ENCODE results near the gene TMEM233. TPM values are rescaled to one million over a fixed set of nuclear protein-coding genes. Genes with fewer than 3 reads are reported as not detected.

TMEM233 gene
- total RNA-seq, 4 donors from 2014 or later = 0.12 to 0.38 (median 0.19) TPM; not detected in 1

DNA sequence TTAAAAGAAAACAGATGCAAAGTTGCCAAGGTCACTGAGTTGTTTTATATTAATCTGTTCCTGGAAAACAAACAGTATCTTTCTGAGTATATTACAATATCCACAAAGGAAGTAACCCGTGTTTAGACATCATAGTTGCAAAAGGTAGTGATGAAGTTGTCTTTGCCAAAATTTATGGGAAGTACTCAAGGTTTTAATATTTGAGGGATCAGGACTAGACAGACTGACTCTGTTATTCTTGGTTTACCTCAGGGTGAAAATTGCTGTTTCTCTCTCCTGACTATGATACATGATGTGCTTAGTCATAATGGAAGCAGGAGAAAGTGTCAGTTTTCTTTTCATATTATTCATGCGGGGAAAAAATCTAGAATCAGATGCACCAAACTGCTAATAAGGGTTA, 28.3 kb downstream of the TMEM233 start:
- no peak for ATAC-seq (ENCODE audit: low FRiP score)
- TF ChIP-seq, protein P1, sequence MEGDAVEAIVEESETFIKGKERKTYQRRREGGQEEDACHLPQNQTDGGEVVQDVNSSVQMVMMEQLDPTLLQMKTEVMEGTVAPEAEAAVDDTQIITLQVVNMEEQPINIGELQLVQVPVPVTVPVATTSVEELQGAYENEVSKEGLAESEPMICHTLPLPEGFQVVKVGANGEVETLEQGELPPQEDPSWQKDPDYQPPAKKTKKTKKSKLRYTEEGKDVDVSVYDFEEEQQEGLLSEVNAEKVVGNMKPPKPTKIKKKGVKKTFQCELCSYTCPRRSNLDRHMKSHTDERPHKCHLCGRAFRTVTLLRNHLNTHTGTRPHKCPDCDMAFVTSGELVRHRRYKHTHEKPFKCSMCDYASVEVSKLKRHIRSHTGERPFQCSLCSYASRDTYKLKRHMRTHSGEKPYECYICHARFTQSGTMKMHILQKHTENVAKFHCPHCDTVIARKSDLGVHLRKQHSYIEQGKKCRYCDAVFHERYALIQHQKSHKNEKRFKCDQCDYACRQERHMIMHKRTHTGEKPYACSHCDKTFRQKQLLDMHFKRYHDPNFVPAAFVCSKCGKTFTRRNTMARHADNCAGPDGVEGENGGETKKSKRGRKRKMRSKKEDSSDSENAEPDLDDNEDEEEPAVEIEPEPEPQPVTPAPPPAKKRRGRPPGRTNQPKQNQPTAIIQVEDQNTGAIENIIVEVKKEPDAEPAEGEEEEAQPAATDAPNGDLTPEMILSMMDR (IDR thresholded peaks at IDR 0.05) = no peak
- no peak for DNase-seq (ENCODE audit: low spot score)

DNA sequence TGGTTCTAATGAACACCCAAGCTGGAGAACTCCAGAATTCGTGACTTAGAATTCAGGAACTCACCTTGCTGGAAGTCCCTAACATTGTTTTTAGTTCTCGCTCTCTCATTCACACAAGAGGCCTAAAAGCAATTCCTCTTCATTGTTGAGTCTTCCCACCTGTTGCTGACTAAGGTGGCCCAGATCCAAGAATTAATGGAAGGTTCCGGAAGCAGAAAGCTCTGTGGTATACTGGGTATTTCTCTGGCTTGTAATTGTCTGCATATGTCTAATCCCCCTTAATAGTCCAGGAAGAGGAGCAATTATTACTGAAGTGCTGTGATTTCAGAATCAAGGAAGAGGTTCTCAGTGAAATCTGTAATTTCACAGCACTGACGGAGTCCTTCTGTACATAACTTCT, 31.4 kb downstream of the TMEM233 start:
- TF ChIP-seq, protein P1 (IDR thresholded peaks at IDR 0.05) = no peak
- DNase-seq (ENCODE audit: low spot score) (no peak), ATAC-seq (ENCODE audit: low FRiP score) (no peak)

DNA sequence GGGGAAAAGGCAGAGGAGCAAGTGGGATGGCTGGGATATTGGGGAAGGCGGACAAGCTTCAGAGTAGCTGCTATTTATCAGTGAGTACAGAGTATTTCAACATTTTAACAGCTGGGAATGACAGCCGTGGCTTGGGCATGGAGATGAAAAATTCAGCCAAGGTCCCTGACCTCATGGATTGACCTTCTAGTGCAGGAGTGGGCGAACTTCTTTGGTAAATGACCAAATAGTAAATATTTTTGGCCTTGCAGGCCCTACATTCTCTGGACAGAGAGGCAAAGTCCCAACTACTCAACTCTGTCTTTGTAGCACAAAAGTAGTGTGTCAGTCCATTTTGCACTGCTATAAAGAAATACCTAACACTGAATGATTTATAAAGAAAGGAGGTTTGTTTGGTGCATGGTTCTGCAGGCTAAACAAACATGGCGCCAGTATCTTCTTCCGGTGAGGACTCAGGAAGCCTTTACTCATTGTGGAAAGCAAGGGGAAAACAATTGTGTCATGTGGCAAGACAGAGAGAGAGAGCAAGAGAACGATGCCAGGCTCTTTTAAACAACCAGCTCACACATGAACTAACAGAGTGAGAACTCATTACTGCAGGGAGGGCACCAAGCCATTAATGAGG, 33.6 kb downstream of the TMEM233 start:
- no peak for ATAC-seq (ENCODE audit: low FRiP score)
- TF ChIP-seq, protein P1 (IDR thresholded peaks at IDR 0.05) = no peak

DNA sequence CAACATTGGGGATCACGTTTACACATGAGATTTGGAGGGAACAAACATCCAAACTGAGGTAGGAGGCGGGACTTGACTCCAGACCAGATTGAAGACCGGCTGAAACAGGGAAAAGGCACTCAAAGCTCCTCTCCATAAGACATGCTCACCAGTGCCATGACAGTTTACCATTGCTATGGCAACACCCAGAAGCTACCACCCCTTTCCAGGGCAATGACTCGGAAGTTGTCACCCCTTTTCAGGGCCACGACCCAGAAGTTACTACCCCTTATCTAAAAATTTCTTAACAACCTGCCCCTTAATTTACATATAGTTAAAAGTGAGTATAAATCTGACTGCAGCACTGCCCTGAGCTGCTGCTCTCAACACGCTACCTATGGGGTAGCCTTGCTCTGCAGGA, 34.1 kb downstream of the TMEM233 start:
- no peak for DNase-seq (ENCODE audit: low spot score)
- TF ChIP-seq, protein P1 (IDR thresholded peaks at IDR 0.05) = no peak
- ATAC-seq (ENCODE audit: low FRiP score) = no peak

More for the DNA sequence above, 33.6 kb downstream of the TMEM233 start:
- DNase-seq (ENCODE audit: low spot score) = no peak

DNA sequence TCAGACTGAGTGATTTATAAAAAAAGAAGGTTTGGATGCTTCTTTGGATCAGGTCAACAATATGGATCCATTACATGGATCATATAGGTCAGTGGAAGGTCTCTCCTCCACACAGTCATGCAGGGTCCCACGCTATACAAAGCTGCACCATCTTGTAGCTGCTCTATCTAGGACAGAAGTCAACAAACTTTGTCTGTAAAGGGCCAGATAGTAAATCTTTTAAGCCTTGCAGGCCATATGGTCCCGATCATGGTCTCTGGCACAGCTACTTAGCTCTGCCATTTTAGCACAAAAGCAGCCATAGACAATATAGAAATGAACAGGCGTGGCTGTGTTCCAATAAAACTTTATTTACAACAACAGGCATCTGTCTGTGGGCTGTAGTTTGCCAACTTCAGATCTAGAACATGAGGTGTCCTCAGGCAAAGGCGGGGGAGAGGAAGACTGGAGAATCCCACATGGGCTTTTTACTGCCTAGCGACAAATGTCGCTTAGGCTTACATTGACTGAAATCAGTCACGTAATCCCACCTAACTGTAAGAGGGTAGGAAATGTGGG, 36.7 kb downstream of the TMEM233 start:
- DNase-seq (ENCODE audit: low spot score) = no peak
- no peak for ATAC-seq (ENCODE audit: low FRiP score)
- TF ChIP-seq, protein P1 (IDR thresholded peaks at IDR 0.05) = no peak

DNA sequence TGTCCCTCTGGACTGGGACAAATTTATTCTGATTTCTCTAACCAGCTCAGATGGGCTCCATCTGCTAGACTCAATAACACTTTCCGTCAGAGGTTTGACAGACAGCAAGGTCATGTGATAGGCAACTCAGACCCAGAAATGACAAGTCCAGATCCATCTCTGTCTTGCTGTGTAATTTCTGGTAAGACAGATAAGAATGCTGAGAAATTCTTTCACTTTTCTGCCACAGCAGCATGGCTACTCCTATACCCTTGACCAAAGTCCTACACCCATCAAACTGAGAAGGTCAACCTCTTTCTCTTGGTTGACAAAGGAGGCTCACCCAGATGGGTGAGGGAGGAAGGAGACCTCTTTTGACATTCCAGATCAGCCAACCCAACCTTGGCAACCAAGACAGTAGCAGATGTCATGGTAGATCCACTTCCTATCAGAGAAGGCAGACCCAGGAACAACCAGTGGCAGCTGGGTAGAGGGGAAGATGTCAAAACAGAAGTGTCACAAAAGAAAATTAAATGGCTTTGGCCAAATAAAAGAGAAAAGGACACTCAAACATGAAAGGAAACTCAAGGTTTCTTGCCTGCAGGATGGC, 37.5 kb downstream of the TMEM233 start:
- DNase-seq (ENCODE audit: low spot score) (no peak), ATAC-seq (ENCODE audit: low FRiP score) (no peak)
- TF ChIP-seq, protein P1 (IDR thresholded peaks at IDR 0.05) = no peak
